LNCaP clone FGC (cell line): ENCODE data around the gene ITGB3BP.
A peak's percentile ranks its signal among the peaks of the same experiment; 100 is the strongest.

Source experiments
- DNase-seq: peaks from one replicate; pipeline ENCODE4 v3.0.0-alpha.2; 2011; ENCODE audit warnings: low read depth
- H3K4me3 ChIP-seq: 2 replicates; pipeline ENCODE4 v1.5.1; 2011; ENCODE audit warnings: mild to moderate bottlenecking, low read depth, low read length, control low read depth
- TF ChIP-seq, protein P1 (sequence below): IDR thresholded peaks from 2 replicates; pipeline ENCODE4 v1.5.1; 2012; ENCODE audit warnings: mild to moderate bottlenecking; ENCODE audit not compliant: control insufficient read depth, insufficient read depth; ENCODE audit errors: extremely low read depth

ITGB3BP gene

DNA sequence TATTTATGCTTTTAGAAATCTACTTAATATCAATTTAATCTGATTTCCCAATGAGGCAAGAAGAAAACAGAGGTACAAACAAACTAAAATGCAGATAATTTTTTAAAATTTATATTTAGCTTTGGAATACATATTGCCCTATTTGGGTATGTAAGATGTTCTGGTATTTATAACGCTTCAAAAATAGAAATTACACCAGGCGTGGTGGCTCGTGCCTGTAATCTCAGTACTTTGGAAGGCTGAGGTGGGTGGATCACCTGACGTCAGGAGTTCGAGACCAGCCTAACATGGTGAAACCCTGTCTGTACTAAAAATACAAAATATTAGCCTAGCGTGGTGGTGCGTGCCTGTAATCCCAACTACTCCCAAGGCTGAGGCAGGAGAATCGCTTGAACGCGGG, 13.3 kb downstream of the ITGB3BP start:
- TF ChIP-seq, protein P1, sequence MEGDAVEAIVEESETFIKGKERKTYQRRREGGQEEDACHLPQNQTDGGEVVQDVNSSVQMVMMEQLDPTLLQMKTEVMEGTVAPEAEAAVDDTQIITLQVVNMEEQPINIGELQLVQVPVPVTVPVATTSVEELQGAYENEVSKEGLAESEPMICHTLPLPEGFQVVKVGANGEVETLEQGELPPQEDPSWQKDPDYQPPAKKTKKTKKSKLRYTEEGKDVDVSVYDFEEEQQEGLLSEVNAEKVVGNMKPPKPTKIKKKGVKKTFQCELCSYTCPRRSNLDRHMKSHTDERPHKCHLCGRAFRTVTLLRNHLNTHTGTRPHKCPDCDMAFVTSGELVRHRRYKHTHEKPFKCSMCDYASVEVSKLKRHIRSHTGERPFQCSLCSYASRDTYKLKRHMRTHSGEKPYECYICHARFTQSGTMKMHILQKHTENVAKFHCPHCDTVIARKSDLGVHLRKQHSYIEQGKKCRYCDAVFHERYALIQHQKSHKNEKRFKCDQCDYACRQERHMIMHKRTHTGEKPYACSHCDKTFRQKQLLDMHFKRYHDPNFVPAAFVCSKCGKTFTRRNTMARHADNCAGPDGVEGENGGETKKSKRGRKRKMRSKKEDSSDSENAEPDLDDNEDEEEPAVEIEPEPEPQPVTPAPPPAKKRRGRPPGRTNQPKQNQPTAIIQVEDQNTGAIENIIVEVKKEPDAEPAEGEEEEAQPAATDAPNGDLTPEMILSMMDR, result no peak
- DNase-seq, result no peak
- no peak overlapping the region for H3K4me3 ChIP-seq

- H3K4me3 ChIP-seq, result no peak overlapping the region
- DNase-seq, result no peak
- TF ChIP-seq, protein P1, result no peak
Measured at GRCh38 chr1:63506782-63507181, 16.2 kb downstream of the ITGB3BP start.

DNA sequence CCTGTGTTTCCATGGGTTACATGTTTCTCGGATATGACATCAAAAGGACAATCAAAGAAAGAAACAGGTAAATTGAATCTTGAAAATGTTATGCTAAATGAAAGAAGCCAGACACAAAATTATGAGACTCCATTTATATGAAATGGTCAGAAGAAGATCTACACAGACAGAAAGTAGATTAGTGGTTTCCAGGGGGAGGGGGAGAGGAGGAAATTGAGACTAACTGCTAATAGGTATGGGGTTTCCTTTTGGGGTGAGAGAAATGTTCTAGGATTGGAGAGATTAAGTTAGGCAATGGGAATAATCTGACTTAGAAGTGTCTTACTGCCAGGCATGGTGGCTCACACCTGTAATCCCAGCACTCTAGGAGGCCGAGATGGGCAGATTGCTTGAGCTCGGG, 21.8 kb downstream of the ITGB3BP start:
- no peak overlapping the region for H3K4me3 ChIP-seq
- no peak for DNase-seq
- TF ChIP-seq, protein P1, result no peak

GRCh38 chr1:63498106-63498505, 24.9 kb downstream of the ITGB3BP start:
- no peak overlapping the region for H3K4me3 ChIP-seq
- TF ChIP-seq, protein P1, result no peak
- DNase-seq, result peak; percentile 26

GRCh38 chr1:63497577-63497976, 25.4 kb downstream of the ITGB3BP start:
- TF ChIP-seq, protein P1, result no peak
- DNase-seq, result no peak
- no peak overlapping the region for H3K4me3 ChIP-seq

DNA sequence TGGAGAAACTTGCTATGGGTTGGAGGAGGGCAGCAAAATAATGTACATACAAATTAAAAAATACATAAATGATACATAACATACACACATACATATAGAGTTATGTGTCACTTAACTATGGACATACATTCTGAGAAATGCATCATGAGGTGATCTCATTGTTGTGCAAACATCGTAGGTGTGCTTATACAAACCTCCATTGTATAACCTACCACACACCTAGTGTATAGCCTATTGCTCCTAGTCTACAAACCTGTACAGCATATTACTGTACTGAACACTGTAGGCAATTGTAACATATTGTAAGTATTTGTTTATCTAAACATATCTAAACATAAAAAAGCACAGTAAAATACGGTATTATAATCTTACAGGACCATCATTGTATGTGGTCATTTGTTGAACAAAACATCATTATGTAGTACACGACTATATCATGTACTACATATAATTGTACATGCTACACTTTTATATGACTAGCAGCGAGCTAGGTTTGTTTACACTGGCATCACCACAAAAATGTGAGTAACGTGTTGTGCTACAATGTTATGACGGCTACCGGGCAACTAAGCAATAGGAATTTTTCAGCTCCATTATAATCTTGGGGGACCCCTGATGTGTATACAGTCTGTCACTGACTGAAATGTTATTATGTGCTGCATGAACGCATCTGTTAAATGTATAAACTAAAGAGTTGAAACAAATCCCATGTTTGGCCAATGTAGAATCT, 35.5 kb downstream of the ITGB3BP start:
- TF ChIP-seq, protein P1, result no peak
- peak; percentile 80 for DNase-seq
- H3K4me3 ChIP-seq, result no peak overlapping the region

- no peak for DNase-seq
- TF ChIP-seq, protein P1, result no peak
Measured at GRCh38 chr1:63486629-63487028, 36.4 kb downstream of the ITGB3BP start.

More at GRCh38 chr1:63486629-63487028, 36.4 kb downstream of the ITGB3BP start:
- H3K4me3 ChIP-seq, result no peak overlapping the region
